ENCODE data around the gene LRRTM4. TPM values are rescaled to one million over a fixed set of nuclear protein-coding genes. Genes with fewer than 3 reads are reported as not detected.
A peak's percentile ranks its signal among the peaks of the same experiment; 100 is the strongest.

The LRRTM4 gene
- total RNA-seq, 8 experiments from 2014 or later, result 0.15 to 36.9 (median 15.8) TPM

- ATAC-seq (replicated peaks in 6 of 8), result no peak
- 0 to 100% (median 46%) methylated on average over 1 of the region's 1 CpG; no CpG with 5 or more reads in 4 of the 10 experiments for WGBS, 10 experiments
- no peak overlapping the region for H3K4me3 ChIP-seq
- in situ Hi-C loops (cut with MboI; ENCODE audit: low pct_unique_long_range_greater_than_20kb in 2 of 9, low sequenced_read_pairs in 9 of 9, unreplicated experiment in 9 of 9), result no loop called here
- peaks cover 5 to 8% of the 10 kb centered on the region in 2 donors for H3K4me1 ChIP-seq (replicated peaks in 1 of 2)
- H3K27ac ChIP-seq, result no peak overlapping the region
Measured at GRCh38 chr2:77457665-77458064, 64.5 kb downstream of the LRRTM4 start.

- Histone ChIP-seq H3K27ac (no peak overlapping the region), H3K4me1 (replicated peaks in 1 of 2) (peaks cover under 1 to 2% of the 10 kb centered on the region in 2 donors), H3K4me3 (no peak overlapping the region)
- in situ Hi-C loops (cut with MboI; ENCODE audit: low pct_unique_long_range_greater_than_20kb in 2 of 9, low sequenced_read_pairs in 9 of 9, unreplicated experiment in 9 of 9), result no loop called here
- ATAC-seq (replicated peaks in 6 of 8), result no peak
- 0 to 96% (median 74%) methylated on average over 3 to 5 of the region's 5 CpGs for WGBS, 10 experiments
Measured at GRCh38 chr2:77443076-77443475, 79.1 kb downstream of the LRRTM4 start.

- no peaks in the 10 kb centered on the region for H3K4me1 ChIP-seq (replicated peaks in 1 of 2)
- H3K27ac ChIP-seq, result no peak overlapping the region
- in situ Hi-C loops (cut with MboI; ENCODE audit: low pct_unique_long_range_greater_than_20kb in 2 of 9, low sequenced_read_pairs in 9 of 9, unreplicated experiment in 9 of 9), result no loop called here
- no peak overlapping the region for H3K4me3 ChIP-seq
- ATAC-seq (replicated peaks in 6 of 8), result no peak
Measured at GRCh38 chr2:77434880-77435279, 87.3 kb downstream of the LRRTM4 start.

- WGBS, 10 experiments, result 0 to 98% (median 88%) methylated on average over 3 to 4 of the region's 4 CpGs
- no peak for ATAC-seq (replicated peaks in 6 of 8)
- H3K27ac ChIP-seq, result no peak overlapping the region
- H3K4me1 ChIP-seq (replicated peaks in 1 of 2), result no peaks in the 10 kb centered on the region
- no peak overlapping the region for H3K4me3 ChIP-seq
- in situ Hi-C loops (cut with MboI; ENCODE audit: low pct_unique_long_range_greater_than_20kb in 2 of 9, low sequenced_read_pairs in 9 of 9, unreplicated experiment in 9 of 9), result no loop called here
Measured at GRCh38 chr2:77428946-77429345, 93.2 kb downstream of the LRRTM4 start.

- WGBS, 10 experiments, result 38 to 100% (median 90%) methylated on average over 1 to 4 of the region's 4 CpGs; no CpG with 5 or more reads in 1 of the 10 experiments
- ATAC-seq (replicated peaks in 6 of 8), result no peak
Measured at GRCh38 chr2:77421971-77422370, 100.2 kb downstream of the LRRTM4 start.

GRCh38 chr2:77418537-77418936 lies 103.6 kb downstream of the LRRTM4 start:
- 0 to 100% (median 83%) methylated on average over 1 of the region's 1 CpG; no CpG with 5 or more reads in 4 of the 10 experiments for WGBS, 10 experiments
- Histone ChIP-seq H3K4me3 (no peak overlapping the region), H3K27ac (no peak overlapping the region), H3K4me1 (replicated peaks in 1 of 2) (no peaks in the 10 kb centered on the region)
- in situ Hi-C loops (cut with MboI; ENCODE audit: low pct_unique_long_range_greater_than_20kb in 2 of 9, low sequenced_read_pairs in 9 of 9, unreplicated experiment in 9 of 9), result no loop called here
- ATAC-seq (replicated peaks in 6 of 8), result peak in 1 of 8 experiments; percentile 25

More at GRCh38 chr2:77421971-77422370, 100.2 kb downstream of the LRRTM4 start:
- Histone ChIP-seq H3K4me1 (replicated peaks in 1 of 2) (no peaks in the 10 kb centered on the region), H3K4me3 (no peak overlapping the region), H3K27ac (no peak overlapping the region)
- in situ Hi-C loops (cut with MboI; ENCODE audit: low pct_unique_long_range_greater_than_20kb in 2 of 9, low sequenced_read_pairs in 9 of 9, unreplicated experiment in 9 of 9), result no loop called here

GRCh38 chr2:77404189-77404588 lies 118.0 kb downstream of the LRRTM4 start:
- no peak for ATAC-seq (replicated peaks in 6 of 8)

GRCh38 chr2:77398970-77399600 lies 123.1 kb downstream of the LRRTM4 start:
- WGBS, 10 experiments, result 0 to 100% (median 61%) methylated on average over 1 to 4 of the region's 4 CpGs
- ATAC-seq (replicated peaks in 6 of 8), result no peak
- in situ Hi-C loops (cut with MboI; ENCODE audit: low pct_unique_long_range_greater_than_20kb in 2 of 9, low sequenced_read_pairs in 9 of 9, unreplicated experiment in 9 of 9), result no loop called here

More at GRCh38 chr2:77404189-77404588, 118.0 kb downstream of the LRRTM4 start:
- Histone ChIP-seq H3K4me1 (replicated peaks in 1 of 2) (peaks cover 0 to 5% of the 10 kb centered on the region in 2 donors), H3K27ac (no peak overlapping the region), H3K4me3 (no peak overlapping the region)
- 0 to 100% (median 80%) methylated on average over 1 of the region's 1 CpG; no CpG with 5 or more reads in 3 of the 10 experiments for WGBS, 10 experiments
- in situ Hi-C loops (cut with MboI; ENCODE audit: low pct_unique_long_range_greater_than_20kb in 2 of 9, low sequenced_read_pairs in 9 of 9, unreplicated experiment in 9 of 9), result no loop called here

GRCh38 chr2:77397763-77398162 lies 124.4 kb downstream of the LRRTM4 start:
- in situ Hi-C loops (cut with MboI; ENCODE audit: low pct_unique_long_range_greater_than_20kb in 2 of 9, low sequenced_read_pairs in 9 of 9, unreplicated experiment in 9 of 9), result no loop called here
- Histone ChIP-seq H3K27ac (no peak overlapping the region), H3K4me1 (replicated peaks in 1 of 2) (peaks cover 0 to 12% of the 10 kb centered on the region in 2 donors), H3K4me3 (no peak overlapping the region)
- 0 to 92% (median 63%) methylated on average over 1 to 2 of the region's 2 CpGs; no CpG with 5 or more reads in 1 of the 10 experiments for WGBS, 10 experiments
- peak in 2 of 8 experiments; percentile 25 to 45 for ATAC-seq (replicated peaks in 6 of 8)

More at GRCh38 chr2:77398970-77399600, 123.1 kb downstream of the LRRTM4 start:
- Histone ChIP-seq H3K4me3 (no peak overlapping the region), H3K4me1 (replicated peaks in 1 of 2) (peaks cover 0 to 12% of the 10 kb centered on the region in 2 donors), H3K27ac (no peak overlapping the region)

- in situ Hi-C loops (cut with MboI; ENCODE audit: low pct_unique_long_range_greater_than_20kb in 2 of 9, low sequenced_read_pairs in 9 of 9, unreplicated experiment in 9 of 9), result no loop called here
- Histone ChIP-seq H3K27ac (no peak overlapping the region), H3K4me3 (no peak overlapping the region), H3K4me1 (replicated peaks in 1 of 2) (peaks cover 0 to 7% of the 10 kb centered on the region in 2 donors)
- 0 to 100% (median 83%) methylated on average over 1 of the region's 1 CpG; no CpG with 5 or more reads in 5 of the 10 experiments for WGBS, 10 experiments
- no peak for ATAC-seq (replicated peaks in 6 of 8)
Measured at GRCh38 chr2:77395011-77395410, 127.2 kb downstream of the LRRTM4 start.

- ATAC-seq (replicated peaks in 6 of 8), result no peak
- H3K4me3 ChIP-seq, result no peak overlapping the region
- in situ Hi-C loops (cut with MboI; ENCODE audit: low pct_unique_long_range_greater_than_20kb in 2 of 9, low sequenced_read_pairs in 9 of 9, unreplicated experiment in 9 of 9), result no loop called here
Measured at GRCh38 chr2:77391119-77391518, 131.1 kb downstream of the LRRTM4 start.

GRCh38 chr2:77387324-77387723 lies 134.9 kb downstream of the LRRTM4 start:
- 0 to 33% (median 10%) methylated on average over 1 to 3 of the region's 3 CpGs; no CpG with 5 or more reads in 3 of the 10 experiments for WGBS, 10 experiments
- Histone ChIP-seq H3K4me1 (replicated peaks in 1 of 2) (peaks cover 6 to 7% of the 10 kb centered on the region in 2 donors), H3K4me3 (no peak overlapping the region), H3K27ac (no peak overlapping the region)
- in situ Hi-C loops (cut with MboI; ENCODE audit: low pct_unique_long_range_greater_than_20kb in 2 of 9, low sequenced_read_pairs in 9 of 9, unreplicated experiment in 9 of 9), result no loop called here
- ATAC-seq (replicated peaks in 6 of 8), result peak in 3 of 8 experiments; percentile 38 to 81 (median 80)

More at GRCh38 chr2:77391119-77391518, 131.1 kb downstream of the LRRTM4 start:
- Histone ChIP-seq H3K27ac (no peak overlapping the region), H3K4me1 (replicated peaks in 1 of 2) (peaks cover 6 to 10% of the 10 kb centered on the region in 2 donors)

GRCh38 chr2:77372636-77373035 lies 149.5 kb downstream of the LRRTM4 start:
- no peak overlapping the region for H3K27ac ChIP-seq
- H3K4me1 ChIP-seq (replicated peaks in 1 of 2), result no peaks in the 10 kb centered on the region
- no peak for ATAC-seq (replicated peaks in 6 of 8)
- H3K4me3 ChIP-seq, result no peak overlapping the region
- in situ Hi-C loops (cut with MboI; ENCODE audit: low pct_unique_long_range_greater_than_20kb in 2 of 9, low sequenced_read_pairs in 9 of 9, unreplicated experiment in 9 of 9), result no loop called here

GRCh38 chr2:77370511-77370910 lies 151.7 kb downstream of the LRRTM4 start:
- Histone ChIP-seq H3K27ac (no peak overlapping the region), H3K4me3 (no peak overlapping the region), H3K4me1 (replicated peaks in 1 of 2) (no peaks in the 10 kb centered on the region)
- in situ Hi-C loops (cut with MboI; ENCODE audit: low pct_unique_long_range_greater_than_20kb in 2 of 9, low sequenced_read_pairs in 9 of 9, unreplicated experiment in 9 of 9), result no loop called here
- 0 to 86% (median 50%) methylated on average over 1 to 3 of the region's 3 CpGs; no CpG with 5 or more reads in 1 of the 10 experiments for WGBS, 10 experiments
- no peak for ATAC-seq (replicated peaks in 6 of 8)
